Retina (tissue), 1 donor: ENCODE results near the gene HPS5.
"Not testable (repeated sequence)": the region's sequence is repeated elsewhere in the genome, so short reads cannot be mapped to it uniquely, and the experiment has no call there.

Experiments used
- DNase-seq: peaks from one replicate; pipeline ENCODE4 v3.0.0-alpha.2; 2016

Gene HPS5, protein sequence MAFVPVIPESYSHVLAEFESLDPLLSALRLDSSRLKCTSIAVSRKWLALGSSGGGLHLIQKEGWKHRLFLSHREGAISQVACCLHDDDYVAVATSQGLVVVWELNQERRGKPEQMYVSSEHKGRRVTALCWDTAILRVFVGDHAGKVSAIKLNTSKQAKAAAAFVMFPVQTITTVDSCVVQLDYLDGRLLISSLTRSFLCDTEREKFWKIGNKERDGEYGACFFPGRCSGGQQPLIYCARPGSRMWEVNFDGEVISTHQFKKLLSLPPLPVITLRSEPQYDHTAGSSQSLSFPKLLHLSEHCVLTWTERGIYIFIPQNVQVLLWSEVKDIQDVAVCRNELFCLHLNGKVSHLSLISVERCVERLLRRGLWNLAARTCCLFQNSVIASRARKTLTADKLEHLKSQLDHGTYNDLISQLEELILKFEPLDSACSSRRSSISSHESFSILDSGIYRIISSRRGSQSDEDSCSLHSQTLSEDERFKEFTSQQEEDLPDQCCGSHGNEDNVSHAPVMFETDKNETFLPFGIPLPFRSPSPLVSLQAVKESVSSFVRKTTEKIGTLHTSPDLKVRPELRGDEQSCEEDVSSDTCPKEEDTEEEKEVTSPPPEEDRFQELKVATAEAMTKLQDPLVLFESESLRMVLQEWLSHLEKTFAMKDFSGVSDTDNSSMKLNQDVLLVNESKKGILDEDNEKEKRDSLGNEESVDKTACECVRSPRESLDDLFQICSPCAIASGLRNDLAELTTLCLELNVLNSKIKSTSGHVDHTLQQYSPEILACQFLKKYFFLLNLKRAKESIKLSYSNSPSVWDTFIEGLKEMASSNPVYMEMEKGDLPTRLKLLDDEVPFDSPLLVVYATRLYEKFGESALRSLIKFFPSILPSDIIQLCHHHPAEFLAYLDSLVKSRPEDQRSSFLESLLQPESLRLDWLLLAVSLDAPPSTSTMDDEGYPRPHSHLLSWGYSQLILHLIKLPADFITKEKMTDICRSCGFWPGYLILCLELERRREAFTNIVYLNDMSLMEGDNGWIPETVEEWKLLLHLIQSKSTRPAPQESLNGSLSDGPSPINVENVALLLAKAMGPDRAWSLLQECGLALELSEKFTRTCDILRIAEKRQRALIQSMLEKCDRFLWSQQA

DNA sequence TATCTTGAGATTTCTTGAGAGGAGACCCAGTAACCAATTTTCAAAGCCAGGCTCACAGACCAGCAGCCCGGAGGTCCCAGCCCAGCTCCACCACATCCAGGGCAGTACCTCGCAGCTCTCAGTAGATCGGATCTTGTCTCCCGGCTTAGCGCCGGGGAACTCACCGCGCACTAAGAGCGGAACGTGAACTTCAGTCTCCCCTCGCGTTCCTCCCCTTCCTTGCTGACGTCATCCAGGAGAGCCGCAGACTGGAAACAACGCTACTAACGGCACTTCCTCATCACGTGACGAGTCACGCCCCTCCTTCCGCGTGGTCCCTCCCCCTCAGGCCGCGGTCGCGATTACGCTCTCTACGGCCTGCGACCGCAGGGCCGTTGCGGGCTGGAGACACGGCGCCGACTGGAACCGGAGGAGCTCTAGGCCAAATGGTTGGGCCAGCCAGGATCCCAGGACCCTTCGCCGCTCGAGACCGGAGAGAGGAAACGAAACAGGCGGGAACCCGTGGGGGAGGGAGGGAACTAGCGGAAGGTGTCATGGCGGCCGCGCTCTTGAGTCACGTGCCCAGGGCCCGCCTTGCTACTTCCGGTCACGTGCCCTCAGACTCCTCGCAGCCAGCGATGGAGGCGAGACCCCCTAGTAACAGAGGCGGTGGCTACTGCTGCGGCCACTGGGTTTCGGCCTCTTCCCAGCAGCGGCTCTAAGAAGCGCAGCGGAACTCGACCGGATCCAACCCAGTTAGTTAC is at the start of gene HPS5, which contains the start of gene GTF2H1:
TSS of gene HPS5 (minus strand) at position 172 of the 743 bp plus-strand sequence. CDS start 4,282 bp downstream, outside the sequence.
TSS of gene GTF2H1 (plus strand) at position 599 of the 743 bp plus-strand sequence. CDS start 10,508 bp downstream, outside the sequence.
- peak; percentile 100 for DNase-seq

DNA sequence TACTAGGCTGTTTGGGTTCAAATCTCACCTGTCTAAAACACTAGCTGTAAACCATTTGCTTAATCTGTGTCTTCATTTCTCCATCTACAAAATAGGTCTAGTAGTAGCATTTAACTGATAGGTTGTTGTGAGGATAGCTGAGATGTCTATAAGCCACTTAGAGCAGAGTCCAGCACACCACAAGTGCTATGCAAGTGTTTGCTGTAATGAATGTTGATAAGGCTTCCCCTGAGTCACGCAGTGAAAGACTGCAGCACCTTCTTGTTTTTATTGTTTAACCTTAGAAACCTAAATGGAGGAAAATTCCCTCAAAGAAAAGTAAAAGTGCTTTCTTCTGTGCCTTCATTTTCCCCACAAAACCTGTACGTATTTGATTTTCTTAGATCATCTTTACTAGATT is 49.3 kb upstream of the HPS5 start:
- no peak for DNase-seq

DNA sequence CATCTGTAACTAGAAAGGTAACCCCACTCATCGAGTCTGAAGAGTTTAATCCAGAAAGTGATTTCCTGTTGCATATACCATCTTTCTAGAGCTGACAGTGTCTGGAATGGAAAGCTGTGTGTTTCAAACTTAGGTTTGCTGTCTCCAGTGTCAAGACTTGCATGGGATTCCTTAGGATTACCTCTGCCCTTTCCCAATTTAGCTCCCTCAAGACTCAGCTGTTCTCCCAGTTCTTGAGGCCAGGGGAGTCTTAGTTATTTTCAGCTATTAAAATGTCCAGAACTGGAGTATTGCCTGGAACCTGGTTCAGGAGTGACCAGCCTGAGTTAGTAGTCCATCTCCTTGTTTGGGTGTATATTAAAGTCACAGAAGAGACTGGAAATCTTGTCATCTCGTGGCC is 47.5 kb upstream of the HPS5 start:
- DNase-seq = no peak

DNA sequence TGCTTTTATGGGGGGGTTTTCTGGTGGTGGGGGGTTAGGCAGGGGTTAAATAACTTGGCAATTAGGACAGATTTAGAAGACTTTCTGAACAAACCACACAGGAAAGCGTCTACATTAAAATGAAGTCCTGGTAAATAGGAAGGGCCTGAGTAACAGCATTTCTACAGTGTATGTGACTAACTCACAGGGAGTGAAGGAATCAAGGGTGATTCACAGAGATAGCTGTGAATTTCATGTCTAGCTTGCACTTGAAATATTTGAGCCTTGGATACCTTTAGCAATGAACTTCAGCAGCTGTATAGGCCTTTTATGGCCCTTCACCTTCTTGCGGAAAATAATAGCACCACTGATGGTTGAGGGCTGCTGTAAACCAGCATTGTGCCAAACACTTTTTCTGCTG is 46.3 kb upstream of the HPS5 start:
- no peak for DNase-seq

DNA sequence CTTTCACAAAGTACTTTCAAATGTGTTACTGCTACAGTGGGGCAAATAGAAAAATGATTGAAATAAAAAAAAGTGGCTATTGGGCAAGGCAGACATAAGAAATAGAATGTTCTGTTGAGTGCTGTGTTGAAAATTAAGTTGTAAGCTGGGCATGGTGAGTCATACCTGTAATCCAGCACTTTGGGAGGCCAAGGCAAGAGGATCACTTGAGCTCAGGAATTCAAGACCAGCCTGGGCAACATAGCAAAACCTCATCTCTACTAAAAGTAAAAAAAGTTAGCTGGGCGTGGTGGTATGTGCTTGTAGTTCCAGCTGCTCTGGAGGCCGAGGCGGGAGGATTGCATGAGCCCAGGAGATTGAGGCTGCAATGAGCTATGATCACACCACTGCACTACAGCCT is 45.5 kb upstream of the HPS5 start:
- no peak for DNase-seq

DNA sequence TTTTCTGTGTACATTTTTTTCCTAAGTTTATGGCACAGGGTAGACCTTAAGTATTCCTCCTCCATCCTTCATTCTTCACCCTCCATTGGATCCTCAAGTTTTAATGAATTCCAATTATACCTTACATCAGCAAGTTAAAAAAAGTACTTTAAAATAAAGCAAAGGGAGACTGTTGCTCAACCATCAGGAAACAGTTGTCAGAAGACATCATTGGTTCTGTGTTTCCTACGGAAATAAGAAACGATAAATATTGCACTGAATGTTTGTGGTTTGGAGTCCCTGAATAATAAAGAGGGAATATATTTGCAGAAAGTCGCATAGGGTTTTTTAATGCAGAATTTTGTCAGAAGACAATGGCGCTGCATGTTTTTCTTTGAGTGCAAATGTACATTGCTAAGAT is 44.3 kb upstream of the HPS5 start:
- DNase-seq = no peak

DNA sequence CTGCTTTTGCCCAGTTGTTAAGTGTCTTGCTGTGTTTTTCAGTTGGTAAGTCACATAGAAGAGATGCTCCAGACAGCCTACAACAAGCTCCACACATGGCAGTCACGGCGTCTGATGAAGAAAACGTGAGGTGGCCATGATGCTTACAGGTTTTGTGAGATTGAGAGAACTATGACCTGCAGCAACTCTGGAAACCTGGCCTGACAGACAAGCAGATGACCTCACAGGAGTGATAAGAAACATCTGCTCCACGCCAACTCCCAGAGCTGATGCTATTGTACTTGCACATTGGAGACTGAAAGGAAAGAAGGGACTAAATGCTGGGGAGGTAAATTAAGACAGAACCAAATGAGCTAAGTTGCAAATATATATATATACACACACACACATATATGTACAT is 43.8 kb upstream of the HPS5 start:
- DNase-seq = no peak

DNA sequence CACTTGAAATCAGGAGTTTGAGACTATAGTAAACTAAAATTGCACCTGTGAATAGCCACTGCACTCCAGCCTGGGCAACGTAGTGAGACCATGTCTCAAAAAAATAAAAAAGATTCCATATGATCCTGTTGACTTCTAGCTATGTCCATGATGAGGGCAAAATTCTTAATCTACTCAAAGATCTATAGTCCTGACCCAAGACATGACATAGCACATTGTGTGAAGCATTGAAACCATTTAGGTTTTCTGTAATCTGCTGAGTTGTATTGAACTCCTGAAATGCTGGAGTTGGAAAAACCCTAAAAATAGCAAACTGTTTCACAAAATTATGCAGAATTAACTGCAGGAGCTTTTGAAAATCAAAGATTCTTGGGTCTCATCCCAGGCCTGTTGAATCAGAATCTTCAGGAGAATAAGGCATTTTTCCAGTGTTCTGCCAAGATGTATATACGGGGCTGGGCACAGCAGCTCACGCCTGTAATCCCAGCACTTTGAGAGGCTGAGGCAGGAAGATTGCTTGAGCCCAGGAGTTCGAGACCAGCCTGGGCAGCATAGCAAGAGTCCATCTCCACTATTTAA is 42.6 kb upstream of the HPS5 start:
- DNase-seq = no peak

DNA sequence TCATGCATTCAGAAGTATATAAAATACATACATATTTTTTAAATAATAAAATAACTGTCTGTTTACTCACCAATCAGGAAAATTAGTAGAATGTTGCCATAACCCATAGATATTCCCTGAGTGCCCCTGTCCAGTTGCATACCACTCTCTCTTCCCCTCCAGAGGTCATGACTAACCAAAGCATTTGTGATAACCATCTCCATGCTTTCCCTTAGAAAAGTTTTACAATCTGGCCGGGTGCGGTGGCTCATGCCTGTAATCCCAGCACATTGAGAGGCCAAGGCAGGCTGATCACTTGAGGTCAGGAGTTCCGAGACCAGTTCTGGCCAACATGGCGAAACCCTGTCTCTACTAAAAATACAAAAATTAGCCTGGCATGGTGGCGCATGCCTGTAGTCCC is 39.2 kb upstream of the HPS5 start:
- DNase-seq = no peak

DNA sequence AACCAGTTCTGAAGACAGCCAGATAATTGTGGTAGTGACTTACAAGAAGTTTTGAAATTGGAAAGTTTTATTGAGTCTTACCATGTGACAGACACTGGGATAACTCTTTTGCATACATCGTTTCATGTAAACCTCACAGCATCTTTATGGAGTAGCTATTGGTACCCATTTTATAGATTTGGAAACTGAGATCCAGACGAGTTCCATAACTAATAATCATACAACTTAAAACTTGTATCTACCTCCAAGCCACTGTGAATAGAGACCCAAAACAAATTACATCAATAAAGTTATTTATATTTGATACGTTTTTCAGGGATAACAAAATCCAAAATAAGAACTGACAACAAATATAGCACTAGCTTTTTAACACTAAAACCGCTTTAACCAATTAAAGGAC is 36.7 kb upstream of the HPS5 start:
- no peak for DNase-seq

DNA sequence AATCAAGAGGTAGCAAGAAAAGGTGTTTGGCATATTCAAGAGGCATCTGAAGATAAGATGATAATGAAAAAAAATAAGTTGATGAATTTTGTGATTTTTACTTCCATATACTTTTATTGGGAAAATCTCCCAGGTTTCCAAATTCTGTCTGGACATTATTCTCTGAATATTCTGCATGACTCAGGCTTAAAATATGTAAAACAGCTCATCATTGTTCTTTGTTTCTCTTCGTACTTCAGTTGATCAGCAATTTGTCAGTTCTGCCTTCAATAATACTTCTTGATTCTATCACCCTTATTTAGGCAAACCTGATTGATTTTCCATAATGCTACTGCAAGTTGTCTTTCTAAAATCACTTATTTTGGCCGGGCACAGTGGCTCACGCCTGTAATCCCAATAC is 30.6 kb upstream of the HPS5 start:
- no peak for DNase-seq

DNA sequence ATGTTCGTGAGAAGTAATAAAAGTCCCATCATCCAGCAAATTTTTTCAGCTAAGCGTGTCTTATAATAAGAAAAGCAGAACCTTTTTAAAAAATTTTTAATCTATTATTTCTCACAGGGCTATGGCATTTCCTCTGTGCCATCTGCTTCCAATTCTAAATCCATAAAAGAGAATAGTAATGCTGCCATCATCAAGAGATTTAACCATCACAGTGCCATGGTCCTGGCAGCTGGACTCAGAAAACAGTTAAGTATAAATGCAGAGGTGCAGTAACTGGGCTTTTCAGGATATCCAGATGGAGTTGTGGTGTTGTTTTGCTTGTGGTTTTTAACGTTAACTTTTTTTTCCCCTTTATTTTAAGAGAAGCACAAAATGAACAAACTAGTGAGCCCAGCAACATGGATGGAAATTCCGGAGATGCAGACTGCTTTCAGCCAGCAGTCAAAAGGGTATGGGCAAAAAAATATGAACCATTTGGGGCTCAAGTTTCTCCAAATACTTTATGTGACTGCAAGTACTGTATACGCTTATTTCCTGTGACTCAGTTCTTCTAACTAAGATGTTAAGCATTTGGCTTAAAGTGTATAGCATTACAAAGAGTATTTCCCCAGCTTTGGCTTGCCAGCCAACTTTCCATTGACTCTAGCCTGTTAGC is 25.7 kb upstream of the HPS5 start:
- DNase-seq = no peak

DNA sequence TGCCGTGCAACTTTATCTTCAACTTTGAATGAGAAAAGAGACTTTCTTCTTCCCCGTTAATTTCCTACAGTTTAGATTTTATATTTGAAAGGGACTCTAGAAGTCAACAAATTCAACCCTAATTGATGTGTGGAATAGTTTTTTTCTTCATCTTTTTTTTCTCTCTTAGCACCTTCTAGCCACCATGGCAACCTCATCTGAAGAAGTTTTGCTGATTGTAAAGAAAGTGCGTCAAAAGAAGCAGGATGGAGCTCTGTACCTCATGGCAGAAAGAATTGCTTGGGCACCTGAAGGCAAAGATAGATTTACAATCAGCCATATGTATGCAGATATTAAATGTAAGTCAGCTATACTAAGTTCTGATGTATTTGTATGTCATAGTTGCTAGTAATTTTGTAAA is 11.0 kb upstream of the HPS5 start:
- DNase-seq = no peak

DNA sequence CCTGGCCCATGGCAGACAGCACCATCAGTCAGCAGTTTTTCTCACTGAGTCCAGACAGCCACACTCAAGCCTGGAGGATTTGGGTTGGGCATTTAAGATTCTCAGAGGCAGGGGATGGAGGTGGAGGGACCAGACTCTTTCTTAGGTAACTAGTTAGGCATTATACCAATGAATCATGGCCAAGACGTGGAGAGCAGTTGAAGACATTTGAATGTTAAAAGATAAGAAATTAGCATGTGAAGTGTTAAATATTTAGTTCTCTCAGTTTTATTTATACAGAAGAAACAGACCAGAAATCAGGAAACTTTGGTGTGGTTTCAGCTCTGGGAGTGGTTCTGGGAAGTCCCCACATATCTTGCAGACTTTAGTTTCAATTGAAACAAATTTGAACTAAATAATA is 10.4 kb upstream of the HPS5 start:
- no peak for DNase-seq

DNA sequence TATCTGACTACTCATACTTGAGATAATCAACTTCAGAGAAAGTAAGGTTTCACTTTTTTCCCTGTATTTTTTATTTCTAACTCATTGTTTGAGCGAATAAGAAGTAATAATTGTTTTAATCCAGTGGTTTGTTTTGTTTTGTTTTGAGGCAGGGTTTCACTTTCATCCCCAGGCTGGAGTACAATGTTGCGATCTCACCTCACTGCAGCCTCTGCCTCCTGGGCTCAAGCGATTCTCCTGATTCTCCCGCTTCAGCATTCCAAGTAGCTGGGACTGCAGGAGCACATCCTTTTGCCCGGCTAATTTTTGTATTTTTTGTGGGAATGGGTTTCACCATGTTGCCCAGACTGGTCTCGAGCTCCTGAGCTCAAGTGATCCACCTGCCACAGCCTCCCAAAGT is 9.0 kb upstream of the HPS5 start:
- no peak for DNase-seq

DNA sequence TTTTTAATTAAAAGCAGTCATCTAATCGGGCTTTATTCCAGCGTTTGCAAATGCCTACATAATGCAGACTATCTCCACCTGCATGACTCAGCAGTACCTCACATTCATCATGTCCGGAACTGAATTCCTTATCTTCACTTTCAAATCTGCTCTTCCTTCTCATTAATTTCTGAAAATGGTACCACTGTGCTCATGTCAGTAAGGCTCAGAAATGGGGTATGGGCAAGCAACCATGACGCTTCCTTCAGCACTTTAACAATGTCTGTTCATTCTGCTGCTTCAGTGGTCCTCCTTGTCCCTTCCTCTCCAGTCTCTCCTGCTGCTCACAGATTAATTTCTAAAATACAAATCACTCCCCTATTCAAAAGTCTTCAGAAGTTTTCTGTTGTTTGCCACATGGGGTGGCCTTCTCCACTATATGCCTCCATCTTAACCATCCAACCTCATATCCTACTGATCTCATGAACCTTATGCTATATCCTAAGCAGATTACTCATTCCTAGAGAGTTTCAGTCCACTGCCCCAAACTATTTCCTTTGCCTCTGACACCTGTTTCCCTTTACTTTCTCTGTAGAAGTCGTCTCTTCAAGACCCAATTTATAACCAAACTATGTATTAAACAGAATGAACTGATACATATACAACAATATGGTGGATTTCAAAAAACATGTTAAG is 7.4 kb upstream of the HPS5 start:
- no peak for DNase-seq

DNA sequence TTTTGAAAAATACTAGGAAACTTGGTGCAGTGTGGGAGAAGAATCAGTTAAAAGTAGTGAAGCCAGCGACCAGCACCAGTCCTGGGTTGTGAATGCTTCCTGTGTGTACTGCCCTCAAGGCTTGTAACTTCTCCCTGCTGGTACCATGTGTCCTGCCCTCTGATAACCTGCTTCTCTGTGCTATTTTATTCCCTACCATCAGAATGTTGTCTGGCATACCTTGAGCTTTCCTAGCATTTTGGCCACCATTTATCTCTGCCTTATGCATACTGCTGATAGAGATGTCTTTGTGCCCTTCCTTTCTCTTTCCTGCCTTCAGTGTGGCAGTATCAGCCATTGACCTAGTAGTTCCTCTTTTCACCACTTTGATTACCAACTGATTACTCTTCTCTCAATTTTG is 2.4 kb upstream of the HPS5 start:
- DNase-seq = no peak

DNA sequence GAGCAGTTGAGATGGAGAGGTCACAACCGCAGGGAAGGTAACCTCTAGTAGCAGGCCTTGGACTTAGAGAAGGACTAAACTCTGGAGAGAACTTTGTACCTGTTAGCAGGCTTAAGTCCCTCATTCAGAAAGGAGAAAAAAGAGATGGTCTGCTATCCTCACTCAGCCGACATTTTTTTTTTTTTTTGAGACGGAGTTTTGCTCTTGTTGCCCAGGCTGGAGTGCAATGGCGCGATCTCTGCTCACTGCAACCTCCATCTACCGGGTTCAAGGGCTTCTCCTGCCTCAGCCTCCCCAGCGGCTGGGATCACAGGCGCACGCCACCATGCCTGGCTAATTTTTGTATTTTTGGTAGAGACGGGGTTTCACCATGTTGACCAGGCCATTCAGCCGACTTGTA is 1.9 kb upstream of the HPS5 start:
- not testable (repeated sequence) for DNase-seq

DNA sequence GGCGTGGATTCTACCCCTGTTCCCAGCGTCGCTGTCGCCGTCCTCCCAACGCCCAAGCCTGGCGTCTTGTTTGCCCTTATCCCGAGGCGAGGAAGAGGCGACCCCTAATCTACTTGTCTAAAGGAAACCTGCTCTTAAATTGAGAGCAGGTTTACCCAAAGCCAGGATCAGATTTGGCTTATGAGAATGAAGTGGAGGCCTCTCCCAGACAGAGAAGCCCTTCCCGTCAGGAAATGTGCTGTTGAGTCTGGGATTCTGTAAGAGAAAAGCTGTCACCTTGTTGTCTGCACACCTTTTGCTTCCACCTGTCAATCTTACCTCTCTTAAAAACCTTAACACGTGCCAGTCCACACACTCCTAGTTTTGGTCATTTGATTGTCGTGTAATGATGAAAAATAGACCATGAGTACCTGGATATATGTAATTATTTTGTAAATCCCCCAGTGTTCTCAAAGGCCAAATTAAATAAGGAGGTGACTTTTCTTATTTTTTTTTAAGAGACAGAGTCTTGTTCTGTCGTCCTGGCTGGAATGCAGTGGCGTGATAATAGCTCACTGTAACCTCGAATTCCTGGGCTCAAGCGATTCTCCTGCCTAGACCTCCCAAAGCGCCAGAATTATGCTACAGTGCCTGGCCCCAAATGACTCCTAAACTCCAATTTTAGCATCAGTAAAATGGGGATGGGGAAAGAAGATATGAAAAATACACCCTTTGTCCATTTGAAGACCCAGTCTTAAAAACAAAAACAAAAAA is 1.1 kb upstream of the HPS5 start:
- DNase-seq = no peak

DNA sequence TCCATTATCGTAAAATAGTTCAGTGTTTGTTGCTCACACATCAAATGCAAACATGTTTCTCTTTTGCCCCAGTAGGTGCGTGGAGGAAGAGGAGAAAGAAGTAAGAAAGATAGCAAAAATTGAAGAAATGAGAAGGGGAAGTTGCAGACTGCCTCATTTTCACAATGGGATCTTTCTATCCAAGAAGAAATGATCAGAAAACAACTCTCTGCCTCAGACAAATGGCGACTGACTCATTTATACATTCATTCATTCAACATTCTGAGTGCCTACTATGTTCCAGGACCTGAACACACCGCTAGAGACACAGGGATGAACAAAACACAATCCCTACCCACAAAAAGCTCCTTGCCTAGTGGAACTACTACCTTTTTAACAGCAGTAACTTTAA is 367 bp downstream of the HPS5 start:
- DNase-seq = no peak
